HCT116 (cell line): ENCODE results near the gene KRT79. TPM values are rescaled to one million over a fixed set of nuclear protein-coding genes. Genes with fewer than 3 reads are reported as not detected.

Source experiments
- ATAC-seq: fragments of 200-7000 bp; cut with Tn5 transposase; 2 replicates; pipeline ENCODE4 v1.9.1; 2020; ENCODE audit warnings: mild to moderate bottlenecking, moderate library complexity
- BruUV-seq: library from RNA; stranded (reverse); fragments of 400-500 nt; replicated peaks from 2 replicates; lab custom pipeline; 2021; lab: Mats Ljungman, UMichigan
- CTCF ChIA-PET: fragments of 300-600 bp; sonication (Branson Sonifier 250); formaldehyde crosslinking; loops from one replicate; lab custom pipeline; 2021; ENCODE audit warnings: antibody characterized with exemption; lab: Charles Lee
- POLR2A ChIA-PET: fragments of 300-600, 350-600 bp; sonication (Branson Sonifier 250); formaldehyde crosslinking; loops from one replicate; lab custom pipeline; 2021; ENCODE audit warnings: antibody characterized with exemption; lab: Charles Lee
- RAD21 ChIA-PET, 2 experiments: fragments of 300-600 bp; sonication (Branson Sonifier 250); formaldehyde crosslinking; loops; one replicate each; lab custom pipeline; 2023; ENCODE audit warnings: low total read pairs in 2 of 2; ENCODE audit not compliant: uncharacterized antibody in 2 of 2, unreplicated experiment in 2 of 2, low non-redundant PET in 1 of 2; lab: Charles Lee
- DNase-seq: peaks from one replicate; pipeline ENCODE4 v3.0.0-alpha.2; 2010; ENCODE audit warnings: low read depth, low spot score
- H2AFZ ChIP-seq: fragments of 200-600 bp; shearing (Covaris generic), sonication (generic); 2 replicates; pipeline ENCODE4 v1.6.1; 2017; ENCODE audit warnings: low read depth, mixed run types, mixed read lengths, antibody characterized with exemption, low read length; ENCODE audit not compliant: poor library complexity, severe bottlenecking
- H3K27ac ChIP-seq: 2 replicates; pipeline ENCODE4 v1.5.1; 2012; ENCODE audit warnings: low read depth, low read length
- H3K27me3 ChIP-seq: fragments of 200-600 bp; sonication (generic); 2 replicates; pipeline ENCODE4 v1.6.1; 2016; ENCODE audit warnings: mixed run types, low read length, mixed read lengths; ENCODE audit not compliant: insufficient read depth
- H3K36me3 ChIP-seq, 2 experiments: fragments of 200-500 bp in 1 of 2; fragments of 200-600 bp in 1 of 2; sonication (Bioruptor generic) in 1 of 2; sonication (generic) in 1 of 2; 2 replicates each; pipeline versions ENCODE4 v1.5.1 to v1.6.1; 2014 to 2016; ENCODE audit warnings: low read length in 2 of 2, inconsistent platforms in 1 of 2, mixed read lengths in 1 of 2, mixed run types in 1 of 2; ENCODE audit not compliant: insufficient read depth in 2 of 2, control insufficient read depth in 1 of 2
- H3K4me1 ChIP-seq, 2 experiments: fragments of 200-600 bp in 1 of 2; sonication (generic) in 1 of 2; 2 replicates each; pipeline versions ENCODE4 v1.5.1 to v1.6.1; 2012 to 2017; ENCODE audit warnings: low read length in 2 of 2, inconsistent platforms in 1 of 2, mild to moderate bottlenecking in 1 of 2, mixed read lengths in 1 of 2, mixed run types in 1 of 2, moderate library complexity in 1 of 2; ENCODE audit not compliant: insufficient read depth in 2 of 2, control insufficient read depth in 1 of 2
- H3K4me2 ChIP-seq: fragments of 200-600 bp; sonication (generic); 2 replicates; pipeline ENCODE4 v1.6.1; 2017; ENCODE audit warnings: mixed run types, low read length, mixed read lengths
- H3K4me3 ChIP-seq, 2 experiments: fragments of 200-600 bp in 1 of 2; sonication (generic) in 1 of 2; replicated peaks in 1 of 2; 2 replicates each; pipeline ENCODE4 v1.5.1; 2011 to 2016; ENCODE audit warnings: low read length in 2 of 2, control low read depth in 1 of 2, low read depth in 1 of 2, mild to moderate bottlenecking in 1 of 2, mixed read lengths in 1 of 2, mixed run types in 1 of 2
- H3K79me2 ChIP-seq: fragments of 200-600 bp; sonication (generic); 2 replicates; pipeline ENCODE4 v1.6.1; 2017; ENCODE audit warnings: mild to moderate bottlenecking, mixed run types, low read length, moderate library complexity, mixed read lengths; ENCODE audit not compliant: insufficient read depth
- H3K9ac ChIP-seq: fragments of 200-600 bp; sonication (generic); 2 replicates; pipeline ENCODE4 v1.6.1; 2016; ENCODE audit warnings: low read length, mixed read lengths
- H3K9me2 ChIP-seq: fragments of 200-600 bp; sonication (generic), shearing (Covaris generic); 2 replicates; pipeline ENCODE4 v1.6.1; 2017; ENCODE audit warnings: mixed run types, mild to moderate bottlenecking, moderate library complexity; ENCODE audit not compliant: insufficient read depth
- H3K9me3 ChIP-seq, 2 experiments: fragments of 200-500 bp in 1 of 2; fragments of 200-600 bp in 1 of 2; sonication (Bioruptor generic) in 1 of 2; sonication (generic) in 1 of 2; 2 replicates each; pipeline ENCODE4 v1.6.1; 2014 to 2017; ENCODE audit warnings: low read length in 2 of 2, mixed read lengths in 2 of 2, inconsistent platforms in 1 of 2, low read depth in 1 of 2, mild to moderate bottlenecking in 1 of 2, mixed run types in 1 of 2, moderate library complexity in 1 of 2; ENCODE audit not compliant: control insufficient read depth in 1 of 2, insufficient read depth in 1 of 2
- H4K20me1 ChIP-seq: fragments of 200-600 bp; sonication (generic), shearing (Covaris generic); 2 replicates; pipeline ENCODE4 v1.6.1; 2017; ENCODE audit warnings: mixed run types, mild to moderate bottlenecking, moderate library complexity; ENCODE audit not compliant: insufficient read depth
- ATF3 ChIP-seq: IDR thresholded peaks from 2 replicates; pipeline ENCODE4 v1.6.1; 2012
- CBX3 ChIP-seq: IDR thresholded peaks from 2 replicates; pipeline ENCODE4 v1.6.1; 2012; ENCODE audit warnings: low read depth
- CEBPB ChIP-seq: IDR thresholded peaks from 2 replicates; pipeline ENCODE4 v1.6.1; 2012; ENCODE audit warnings: low read depth
- EGR1 ChIP-seq: IDR thresholded peaks from 2 replicates; pipeline ENCODE4 v1.6.1; 2012; ENCODE audit warnings: low read depth
- ELF1 ChIP-seq: IDR thresholded peaks from 2 replicates; pipeline ENCODE4 v1.6.1; 2012; ENCODE audit warnings: low read depth, borderline replicate concordance
- FOSL1 ChIP-seq: IDR thresholded peaks from 2 replicates; pipeline ENCODE4 v1.6.1; 2012; ENCODE audit warnings: low read depth
- JUND ChIP-seq: IDR thresholded peaks from 2 replicates; pipeline ENCODE4 v1.6.1; 2012
- MAX ChIP-seq: IDR thresholded peaks from 2 replicates; pipeline ENCODE4 v1.6.1; 2012
- POLR2A ChIP-seq: IDR thresholded peaks from 2 replicates; pipeline ENCODE4 v1.7.0; 2011; ENCODE audit warnings: borderline replicate concordance; ENCODE audit not compliant: insufficient read depth, insufficient read length; ENCODE audit errors: extremely low read depth
- POLR2AphosphoS5 ChIP-seq: IDR thresholded peaks from 2 replicates; pipeline ENCODE4 v1.6.1; 2011; ENCODE audit warnings: mild to moderate bottlenecking, low read depth, low read length, moderate library complexity
- RAD21 ChIP-seq: IDR thresholded peaks from 2 replicates; pipeline ENCODE4 v1.6.1; 2012; ENCODE audit warnings: low read depth, mild to moderate bottlenecking
- REST ChIP-seq: IDR thresholded peaks from 2 replicates; pipeline ENCODE4 v1.6.1; 2012; ENCODE audit warnings: low read depth
- SIN3A ChIP-seq: IDR thresholded peaks from 2 replicates; pipeline ENCODE4 v1.6.1; 2012; ENCODE audit warnings: low read depth
- SP1 ChIP-seq: IDR thresholded peaks from 2 replicates; pipeline ENCODE4 v1.6.1; 2012; ENCODE audit warnings: low read depth
- TCF7L2 ChIP-seq: IDR thresholded peaks from 2 replicates; pipeline ENCODE4 v1.7.0; 2011; ENCODE audit warnings: borderline replicate concordance, inconsistent platforms; ENCODE audit not compliant: insufficient read depth, insufficient read length; ENCODE audit errors: extremely low read depth
- ZFX ChIP-seq: fragments of 450-650 bp; IDR thresholded peaks from 2 replicates; pipeline ENCODE4 v1.6.1; 2017
- ZNF274 ChIP-seq: fragments of 200-500 bp; sonication (Bioruptor generic); IDR thresholded peaks from 2 replicates; pipeline ENCODE4 v1.6.1; 2014; ENCODE audit warnings: mild to moderate bottlenecking, low read depth, low read length, inconsistent platforms
- intact Hi-C: fragments of 100-400 bp; cut with micrococcal nuclease; formaldehyde crosslinking; loops from 2 replicates; pipeline ENCODE4 v1.10.0; 2022
- total RNA-seq: library from RNA; stranded (reverse); gene quantifications from one replicate; pipeline ENCODE4 v1.2.1, GENCODE V29; 2021; ENCODE audit not compliant: unreplicated experiment

Gene KRT79
- total RNA-seq, 1 experiment from 2014 or later = not detected

- CTCF ChIA-PET = no interaction called here
- H3K27me3 ChIP-seq = no peaks in the 10 kb centered on the region
- H3K79me2 ChIP-seq = no peaks in the 10 kb centered on the region
- no peaks in the 10 kb centered on the region for H4K20me1 ChIP-seq
- H3K4me1 ChIP-seq = peaks cover 8 to 42% of the 10 kb centered on the region in 2 experiments; a peak in 3 of 4 replicates
- no peak overlapping the region for H3K4me3 ChIP-seq
- ATAC-seq = no peak
- no peak overlapping the region for H3K27ac ChIP-seq
- peak overlapping the region; percentile 37; the same call in 1 of the 2 replicates for H3K4me2 ChIP-seq
- H2AFZ ChIP-seq = no peak overlapping the region
- DNase-seq = no peak
- no peaks in the 10 kb centered on the region for H3K9me3 ChIP-seq
- intact Hi-C loops = no loop called here
- BruUV-seq = no TSS peak
- no peaks in the 10 kb centered on the region for H3K36me3 ChIP-seq
- H3K9me2 ChIP-seq = no peaks in the 10 kb centered on the region
- RAD21 ChIA-PET = no interaction called here
- no peak for TF ChIP-seq MAX
- no peak for TF ChIP-seq ATF3
- no peak for TF ChIP-seq SIN3A
- TF ChIP-seq ZNF274 = no peak
- no peak for TF ChIP-seq POLR2AphosphoS5
- TF ChIP-seq ZFX = no peak
- TF ChIP-seq RAD21 = no peak
- TF ChIP-seq CBX3 = no peak
- no peak for TF ChIP-seq JUND
- TF ChIP-seq CEBPB = no peak
- TF ChIP-seq SP1 = no peak
- no peak for TF ChIP-seq ELF1
- no peak for TF ChIP-seq TCF7L2
- no peak for TF ChIP-seq POLR2A
- TF ChIP-seq FOSL1 = no peak
- TF ChIP-seq REST = no peak
- no peak for TF ChIP-seq EGR1
- TF ChIP-seq, all 23 proteins: peak for 0
- H3K9ac ChIP-seq = no peak overlapping the region
- POLR2A ChIA-PET = no interaction called here
These were observed 36.6 kb downstream of the KRT79 start for GRCh38 chr12:52797529-52797894.
